Heart right ventricle (tissue), 16 donors: ENCODE results near the gene CYP2C18. TPM values are rescaled to one million over a fixed set of nuclear protein-coding genes. Genes with fewer than 3 reads are reported as not detected.

Source experiments
- ATAC-seq, 8 donors: fragments of 200-7000 bp; cut with Tn5 transposase; one replicate each; pipeline ENCODE4 v1.9.1; 2020; ENCODE audit warnings: mild to moderate bottlenecking in 8 of 8, moderate library complexity in 8 of 8, moderate number of reproducible peaks in 1 of 8
- DNase-seq, 2 donors: peaks; one replicate each; pipeline ENCODE4 v3.0.0-alpha.2; 2020
- H3K27ac ChIP-seq, 10 donors: fragments of 200-600 bp; sonication (generic) in 2 of 10; one replicate each; pipeline versions ENCODE4 v1.5.0 to v1.8.0; 2020 to 2022; ENCODE audit warnings: mild to moderate bottlenecking in 3 of 10
- H3K27me3 ChIP-seq, 7 donors: fragments of 200-600 bp; one replicate each; pipeline ENCODE4 v1.8.0; 2021 to 2022; ENCODE audit warnings: mild to moderate bottlenecking in 2 of 7
- H3K36me3 ChIP-seq, 9 donors: fragments of 200-600 bp; sonication (generic) in 1 of 9; one replicate each; pipeline versions ENCODE4 v1.5.0 to v1.8.0; 2020 to 2022; ENCODE audit warnings: mild to moderate bottlenecking in 2 of 9
- H3K4me1 ChIP-seq, 9 donors: fragments of 200-600 bp; sonication (generic) in 1 of 9; one replicate each; pipeline versions ENCODE4 v1.5.0 to v1.8.0; 2020 to 2022; ENCODE audit warnings: mild to moderate bottlenecking in 4 of 9
- H3K4me3 ChIP-seq, 10 donors: fragments of 200-600 bp; sonication (generic) in 2 of 10; one replicate each; pipeline versions ENCODE4 v1.5.0 to v1.8.0; 2020 to 2022; ENCODE audit warnings: mild to moderate bottlenecking in 7 of 10, moderate library complexity in 2 of 10
- H3K9me3 ChIP-seq, 11 donors: fragments of 200-600 bp in 10 of 11; sonication (generic) in 2 of 11; one replicate each; pipeline versions ENCODE4 v1.5.0 to v1.8.0; 2013 to 2022; ENCODE audit warnings: mild to moderate bottlenecking in 2 of 11, control low read depth in 1 of 11, moderate library complexity in 1 of 11
- WGBS, 2 donors: extraction: QIAGEN DNeasy Blood & Tissue Kit; methylation state at CpG; one replicate each; pipeline ENCODE4 v1.1.7; 2013; ENCODE audit warnings: inconsistent platforms in 1 of 2; 5-methylcytosine and 5-hydroxymethylcytosine counted together
- intact Hi-C, 10 donors: fragments of 100-400 bp; cut with DNase I; formaldehyde crosslinking; loops; one replicate each; pipeline versions ENCODE4 v1.11.1 to v1.14.2; 2022
- polyA plus RNA-seq, 2 donors: library from polyadenylated mRNA; stranded (reverse); fragments of 200-250 nt; gene quantifications; one replicate each; pipeline ENCODE4 v1.2.3, GENCODE V29; 2013
- total RNA-seq, 10 donors: library from RNA; stranded (reverse); fragmentation: NEBNext Ultra II Directional in 3 of 10; extraction: Animal tissue kit (Norgen Biotek cat#: 25700) in 3 of 10; gene quantifications; one replicate each; pipeline versions ENCODE4 v1.2.1 to v1.2.4, GENCODE V29; 2021 to 2023
- TF ChIP-seq, protein P1 (sequence below), 9 donors: fragments of 200-600 bp; sonication (generic) in 2 of 9; IDR thresholded peaks; one replicate each; pipeline versions ENCODE4 v1.5.0 to v1.8.0; 2021 to 2022; ENCODE audit warnings: antibody characterized with exemption in 9 of 9, mild to moderate bottlenecking in 5 of 9, moderate library complexity in 1 of 9
- donor health status: Arrhythmogenic right ventricular cardiomyopathy.
- donor health status: ischemic (EF 13 %, LVEDD 7.1; RV severe dilation, severe dysfunction).
- donor health status: healthy with polysubstance abuse.
- donor health status: DM: no; HTN: yes; CAD: no.
- donor health status: DM: no; HTN: no; CAD: no.
- donor health status: ischemic (EF 25% LVEDD 6.9; RV normal size, moderate dysfunction).
- donor health status: ischemic (EF 25% LVEDD 5.7; RV mildly dilated, moderate dysfunction).
- donor health status: healthy.
- donor health status: DM: yes; HTN: yes; CAD: no.
- donor health status: Ischemic cardiomyopathy.
- donor health status: ischemic (EF 35%, LVEDD 5.7; RV mildly dilated, moderate dysfunction).
- donor health status: nonischemic (EF 11% LVEDD 7.7; RV severe dilation, severe dysfunction).
- donor health status: DM: yes; HTN: yes; CAD: no.
- donor health status: PGD.
- donor health status: ischemic (EF 29% LVEDD 5.4; RV normal size, mild dysfunction).
- donor health status: nonischemic (EF 23%, LVEDD 6.1; RV moderate dilation, normal function).

Gene CYP2C18
- total and polyA plus RNA-seq, 12 donors: not detected

DNA sequence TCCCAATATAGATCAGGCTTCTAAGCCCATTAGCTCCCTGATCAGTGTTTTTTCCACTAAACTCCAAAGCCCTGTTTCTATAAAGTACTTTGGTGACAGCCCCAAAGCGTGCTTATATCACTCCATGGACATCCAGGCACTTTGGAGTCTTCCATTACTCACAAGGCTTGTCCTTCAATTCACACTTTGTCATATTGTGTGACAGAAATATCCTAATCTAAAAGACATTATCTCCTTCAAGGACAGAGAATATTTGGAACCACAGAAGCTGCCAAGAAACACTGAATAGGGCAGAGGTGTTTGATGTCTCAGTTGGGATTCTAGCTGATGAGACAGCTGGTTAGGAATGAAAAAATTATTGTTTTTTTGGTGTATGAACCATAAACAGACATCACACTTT is 97.3 kb downstream of the CYP2C18 start:
- H3K4me3 ChIP-seq: no peak overlapping the region
- no peak overlapping the region for H3K27ac ChIP-seq
- no peaks in the 10 kb centered on the region for H3K36me3 ChIP-seq
- intact Hi-C loops: no loop called here
- TF ChIP-seq, protein P1, sequence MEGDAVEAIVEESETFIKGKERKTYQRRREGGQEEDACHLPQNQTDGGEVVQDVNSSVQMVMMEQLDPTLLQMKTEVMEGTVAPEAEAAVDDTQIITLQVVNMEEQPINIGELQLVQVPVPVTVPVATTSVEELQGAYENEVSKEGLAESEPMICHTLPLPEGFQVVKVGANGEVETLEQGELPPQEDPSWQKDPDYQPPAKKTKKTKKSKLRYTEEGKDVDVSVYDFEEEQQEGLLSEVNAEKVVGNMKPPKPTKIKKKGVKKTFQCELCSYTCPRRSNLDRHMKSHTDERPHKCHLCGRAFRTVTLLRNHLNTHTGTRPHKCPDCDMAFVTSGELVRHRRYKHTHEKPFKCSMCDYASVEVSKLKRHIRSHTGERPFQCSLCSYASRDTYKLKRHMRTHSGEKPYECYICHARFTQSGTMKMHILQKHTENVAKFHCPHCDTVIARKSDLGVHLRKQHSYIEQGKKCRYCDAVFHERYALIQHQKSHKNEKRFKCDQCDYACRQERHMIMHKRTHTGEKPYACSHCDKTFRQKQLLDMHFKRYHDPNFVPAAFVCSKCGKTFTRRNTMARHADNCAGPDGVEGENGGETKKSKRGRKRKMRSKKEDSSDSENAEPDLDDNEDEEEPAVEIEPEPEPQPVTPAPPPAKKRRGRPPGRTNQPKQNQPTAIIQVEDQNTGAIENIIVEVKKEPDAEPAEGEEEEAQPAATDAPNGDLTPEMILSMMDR (IDR thresholded peaks at IDR 0.05): no peak
- peaks cover 0 to 24% (median 0%) of the 10 kb centered on the region in 11 donors for H3K9me3 ChIP-seq
- DNase-seq: no peak
- H3K27me3 ChIP-seq: no peaks in the 10 kb centered on the region
- peak in 6 of 8 donors; percentile 40 to 71 (median 64) for ATAC-seq
- H3K4me1 ChIP-seq: peaks cover 0 to 8% (median 0%) of the 10 kb centered on the region in 9 donors
- WGBS, 2 donors: 26 to 29% methylated on average over 1 of the region's 1 CpG

DNA sequence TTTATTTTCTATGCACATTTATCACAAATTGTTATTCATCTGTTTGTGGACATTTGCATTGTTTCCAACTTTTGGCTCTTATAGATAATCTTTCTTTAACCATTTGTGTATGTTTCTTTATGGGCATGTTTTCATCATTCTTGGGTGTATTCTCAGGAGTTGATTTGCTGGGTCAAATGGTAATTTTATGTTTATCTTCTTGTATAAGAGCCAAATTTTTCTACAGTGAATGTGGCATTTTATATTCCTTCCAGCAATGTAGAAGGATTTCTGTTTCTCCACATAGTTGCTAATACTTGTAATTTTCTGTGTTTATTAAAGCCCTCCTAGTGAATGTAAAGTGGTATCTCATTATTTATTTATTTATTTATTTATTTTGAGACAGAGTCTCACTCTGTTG is 100.7 kb downstream of the CYP2C18 start:
- TF ChIP-seq, protein P1 (IDR thresholded peaks at IDR 0.05): no peak

DNA sequence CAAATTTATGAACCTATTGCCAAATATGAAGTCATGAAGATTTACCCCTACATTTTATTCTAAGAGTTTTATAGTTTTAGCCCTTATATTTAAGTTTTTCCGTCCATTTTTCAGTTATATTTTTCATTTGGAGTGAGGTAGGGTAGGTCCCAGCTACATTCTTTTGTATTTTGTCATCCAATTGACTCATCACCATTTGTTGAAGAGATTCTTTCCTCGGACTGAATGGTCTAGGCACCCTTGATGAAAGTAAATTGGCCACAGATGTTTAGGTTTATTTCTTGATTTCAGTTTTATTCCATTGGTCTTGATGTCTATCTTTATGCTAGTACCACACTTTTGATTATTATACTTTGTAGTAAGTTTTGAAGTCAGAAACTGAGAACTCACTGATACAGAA is 101.7 kb downstream of the CYP2C18 start:
- no peaks in the 10 kb centered on the region for H3K27me3 ChIP-seq
- no peak overlapping the region for H3K4me3 ChIP-seq
- no peak overlapping the region for H3K27ac ChIP-seq
- TF ChIP-seq, protein P1 (IDR thresholded peaks at IDR 0.05): no peak
- 51 to 54% methylated on average over 2 of the region's 2 CpGs for WGBS, 2 donors
- peaks cover 0 to 8% (median 0%) of the 10 kb centered on the region in 9 donors for H3K4me1 ChIP-seq
- no peaks in the 10 kb centered on the region for H3K36me3 ChIP-seq
- intact Hi-C loops: no loop called here
- peaks cover 0 to 10% (median 0%) of the 10 kb centered on the region in 11 donors for H3K9me3 ChIP-seq
- DNase-seq (no peak), ATAC-seq (no peak)

More for the DNA sequence above, 100.7 kb downstream of the CYP2C18 start:
- DNase-seq (no peak), ATAC-seq (no peak)
- peaks cover 0 to 8% (median 0%) of the 10 kb centered on the region in 9 donors for H3K4me1 ChIP-seq
- peaks cover 0 to 10% (median 0%) of the 10 kb centered on the region in 11 donors for H3K9me3 ChIP-seq
- intact Hi-C loops: no loop called here
- H3K27ac ChIP-seq: no peak overlapping the region
- no peaks in the 10 kb centered on the region for H3K27me3 ChIP-seq
- H3K36me3 ChIP-seq: no peaks in the 10 kb centered on the region
- H3K4me3 ChIP-seq: no peak overlapping the region

Other genes starting within 250 kb of the CYP2C18 start
- gene HELLS, start 137.9 kb upstream of the CYP2C18 start, total RNA-seq: 1 to 10 TPM in 3 of 10 donors, under 1 TPM in 7; 0.32 to 4.5 (median 0.85) TPM
- gene HELLS, start 137.9 kb upstream of the CYP2C18 start, polyA plus RNA-seq: under 1 TPM; 0.39 to 0.51 TPM
- gene CYP2C19, start 79.0 kb downstream of the CYP2C18 start, total RNA-seq: not detected
- gene CYP2C19, start 79.0 kb downstream of the CYP2C18 start, polyA plus RNA-seq: not detected